HG03175 (cell line): ENCODE data around the gene IMMT.

Source experiments
- ATAC-seq: cut with Tn5 transposase; IDR thresholded peaks from one replicate; pipeline ENCODE4 v1.9.1; 2021; ENCODE audit warnings: mild to moderate bottlenecking, moderate library complexity; ENCODE audit not compliant: unreplicated experiment

The IMMT gene

GRCh38 chr2:86143926-86144685 lies 51.2 kb downstream of the IMMT start:
- ATAC-seq = no peak

- ATAC-seq = no peak
Measured at GRCh38 chr2:86143307-86143706, 52.0 kb downstream of the IMMT start.

- no peak for ATAC-seq
Measured at GRCh38 chr2:86142436-86143257, 52.6 kb downstream of the IMMT start.

- no peak for ATAC-seq
Measured at GRCh38 chr2:86140969-86141392, 54.3 kb downstream of the IMMT start.

GRCh38 chr2:86139981-86140380 lies 55.3 kb downstream of the IMMT start:
- ATAC-seq = no peak

GRCh38 chr2:86138736-86139625 lies 56.3 kb downstream of the IMMT start:
- ATAC-seq = no peak

GRCh38 chr2:86136141-86136540 lies 59.1 kb downstream of the IMMT start:
- no peak for ATAC-seq

- ATAC-seq = no peak
Measured at GRCh38 chr2:86135653-86136052, 59.6 kb downstream of the IMMT start.

- ATAC-seq = no peak
Measured at GRCh38 chr2:86134709-86135108, 60.6 kb downstream of the IMMT start.

- no peak for ATAC-seq
Measured at GRCh38 chr2:86124683-86125082, 70.6 kb downstream of the IMMT start.

GRCh38 chr2:86123328-86123925 lies 71.8 kb downstream of the IMMT start:
- no peak for ATAC-seq

- ATAC-seq = no peak
Measured at GRCh38 chr2:86118130-86118529, 77.1 kb downstream of the IMMT start.

- no peak for ATAC-seq
Measured at GRCh38 chr2:86107031-86107430, 88.2 kb downstream of the IMMT start.

- peak; percentile 92 for ATAC-seq
Measured at GRCh38 chr2:86105969-86106945, 89.0 kb downstream of the IMMT start, which contains the start of gene PTCD3. PTCD3 (plus strand) TSS chr2:86106235; CDS start chr2:86106248, 13 bp downstream.

- peak; percentile 75 for ATAC-seq
Measured at GRCh38 chr2:86105252-86105968, 89.9 kb downstream of the IMMT start, which contains the start of gene POLR1A. POLR1A (minus strand) TSS chr2:86105886; CDS start chr2:86105776, 110 bp downstream.

GRCh38 chr2:86102157-86102556 lies 93.1 kb downstream of the IMMT start:
- ATAC-seq = no peak

- no peak for ATAC-seq
Measured at GRCh38 chr2:86097913-86098312, 97.3 kb downstream of the IMMT start.

GRCh38 chr2:86097114-86097896 lies 98.0 kb downstream of the IMMT start:
- no peak for ATAC-seq
